ENCODE measurements around the gene MBNL2.

DNA sequence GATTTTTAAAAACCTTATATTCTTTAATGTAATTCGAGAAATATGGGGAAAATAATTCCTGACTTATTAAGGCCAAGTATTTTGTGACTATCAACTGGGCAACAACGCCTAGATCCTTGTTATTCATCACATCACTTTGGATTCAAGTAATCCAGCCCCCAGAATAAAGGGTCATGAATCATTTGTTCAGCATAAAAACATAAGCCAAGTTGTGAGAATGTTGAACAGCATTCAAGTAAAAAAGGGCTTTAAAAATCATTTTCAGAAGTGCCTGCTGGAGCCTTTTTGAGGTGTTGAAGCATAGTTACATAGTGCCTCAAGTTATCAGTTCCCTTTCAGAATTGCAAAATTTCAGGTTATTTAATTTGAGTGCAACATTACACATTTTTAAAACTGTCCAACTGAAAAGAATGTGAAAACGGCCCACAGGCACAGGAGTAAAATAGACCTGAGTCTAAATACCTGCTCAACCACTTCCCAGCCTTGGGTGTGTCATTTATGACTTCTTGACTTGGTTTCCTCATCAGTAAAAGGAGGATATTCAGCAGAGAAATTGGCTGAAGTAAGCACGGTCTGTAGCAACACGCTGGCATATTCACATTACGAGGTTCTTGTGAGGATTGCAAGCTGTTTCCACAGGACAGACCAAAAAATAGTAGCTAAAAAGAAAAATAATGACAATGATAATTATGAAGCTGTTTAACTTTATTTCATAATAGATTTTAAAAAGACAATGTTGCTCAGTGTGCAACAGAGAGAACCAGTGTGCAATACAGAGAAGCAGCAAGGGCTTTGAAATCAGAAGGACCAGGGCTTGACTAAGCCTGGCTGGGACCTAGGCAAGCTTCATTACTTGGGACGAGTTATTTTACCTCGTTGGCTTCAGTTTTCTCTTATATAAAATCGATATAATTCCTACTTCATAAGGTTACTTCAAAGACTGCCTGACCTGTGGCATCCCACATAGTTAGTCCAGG, 56.6 kb downstream of the MBNL2 start:
- TF ChIP-seq, protein P1, sequence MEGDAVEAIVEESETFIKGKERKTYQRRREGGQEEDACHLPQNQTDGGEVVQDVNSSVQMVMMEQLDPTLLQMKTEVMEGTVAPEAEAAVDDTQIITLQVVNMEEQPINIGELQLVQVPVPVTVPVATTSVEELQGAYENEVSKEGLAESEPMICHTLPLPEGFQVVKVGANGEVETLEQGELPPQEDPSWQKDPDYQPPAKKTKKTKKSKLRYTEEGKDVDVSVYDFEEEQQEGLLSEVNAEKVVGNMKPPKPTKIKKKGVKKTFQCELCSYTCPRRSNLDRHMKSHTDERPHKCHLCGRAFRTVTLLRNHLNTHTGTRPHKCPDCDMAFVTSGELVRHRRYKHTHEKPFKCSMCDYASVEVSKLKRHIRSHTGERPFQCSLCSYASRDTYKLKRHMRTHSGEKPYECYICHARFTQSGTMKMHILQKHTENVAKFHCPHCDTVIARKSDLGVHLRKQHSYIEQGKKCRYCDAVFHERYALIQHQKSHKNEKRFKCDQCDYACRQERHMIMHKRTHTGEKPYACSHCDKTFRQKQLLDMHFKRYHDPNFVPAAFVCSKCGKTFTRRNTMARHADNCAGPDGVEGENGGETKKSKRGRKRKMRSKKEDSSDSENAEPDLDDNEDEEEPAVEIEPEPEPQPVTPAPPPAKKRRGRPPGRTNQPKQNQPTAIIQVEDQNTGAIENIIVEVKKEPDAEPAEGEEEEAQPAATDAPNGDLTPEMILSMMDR (IDR thresholded peaks at IDR 0.05) = no peak
- no peak for TF ChIP-seq POLR2A (IDR thresholded peaks at IDR 0.05)
- TF ChIP-seq POLR2AphosphoS5 (IDR thresholded peaks at IDR 0.05) = peak; percentile 11
